Spleen (tissue), 7 donors: ENCODE data around the gene KTI12.

Experiments used
- POLR2AphosphoS5 ChIP-seq, 3 donors: sonication (generic); formaldehyde crosslinking; IDR thresholded peaks; one replicate each; pipeline ENCODE4 v1.5.1; 2017; ENCODE audit warnings: antibody characterized with exemption in 3 of 3
- TF ChIP-seq, protein P1 (sequence below), 11 experiments: fragments of 200-600 bp in 7 of 11; fragments of 450-650 bp in 4 of 11; sonication (generic) in 4 of 11; IDR thresholded peaks in 8 of 11; conservative IDR thresholded peaks in 3 of 11; 1 replicate in 7 of 11; 2 replicates in 4 of 11; pipeline versions ENCODE4 v1.4.0 to v1.8.0; 2016 to 2021; ENCODE audit warnings: antibody characterized with exemption in 11 of 11, inconsistent platforms in 4 of 11, mild to moderate bottlenecking in 1 of 11
- donor health status: DM: no; HTN: no; CAD: no; lungs with moderate emphysema.
- donor health status: DM: no; HTN: no; CAD: no.
- donor health status: DM: no; HTN: no; CAD: no.

DNA sequence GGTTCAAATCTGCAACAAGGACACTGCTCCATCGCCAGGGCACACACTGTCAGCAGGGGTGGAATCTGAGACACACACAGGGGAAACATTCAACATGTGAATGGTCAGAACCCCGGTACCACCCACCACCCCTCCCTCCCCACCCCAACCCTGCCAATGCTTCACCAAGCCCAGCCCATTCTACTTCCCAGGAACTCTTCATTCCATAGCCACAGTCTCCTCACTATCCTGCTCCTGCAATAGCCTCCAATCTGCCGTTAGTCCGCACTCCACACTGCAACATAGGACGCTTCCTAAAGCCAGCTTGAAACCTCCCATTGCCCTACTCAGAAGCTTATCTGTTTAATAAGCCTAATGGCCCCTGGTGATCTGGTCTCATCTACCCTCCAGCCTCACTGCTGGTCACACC, 35.6 kb downstream of the KTI12 start:
- TF ChIP-seq, protein P1, sequence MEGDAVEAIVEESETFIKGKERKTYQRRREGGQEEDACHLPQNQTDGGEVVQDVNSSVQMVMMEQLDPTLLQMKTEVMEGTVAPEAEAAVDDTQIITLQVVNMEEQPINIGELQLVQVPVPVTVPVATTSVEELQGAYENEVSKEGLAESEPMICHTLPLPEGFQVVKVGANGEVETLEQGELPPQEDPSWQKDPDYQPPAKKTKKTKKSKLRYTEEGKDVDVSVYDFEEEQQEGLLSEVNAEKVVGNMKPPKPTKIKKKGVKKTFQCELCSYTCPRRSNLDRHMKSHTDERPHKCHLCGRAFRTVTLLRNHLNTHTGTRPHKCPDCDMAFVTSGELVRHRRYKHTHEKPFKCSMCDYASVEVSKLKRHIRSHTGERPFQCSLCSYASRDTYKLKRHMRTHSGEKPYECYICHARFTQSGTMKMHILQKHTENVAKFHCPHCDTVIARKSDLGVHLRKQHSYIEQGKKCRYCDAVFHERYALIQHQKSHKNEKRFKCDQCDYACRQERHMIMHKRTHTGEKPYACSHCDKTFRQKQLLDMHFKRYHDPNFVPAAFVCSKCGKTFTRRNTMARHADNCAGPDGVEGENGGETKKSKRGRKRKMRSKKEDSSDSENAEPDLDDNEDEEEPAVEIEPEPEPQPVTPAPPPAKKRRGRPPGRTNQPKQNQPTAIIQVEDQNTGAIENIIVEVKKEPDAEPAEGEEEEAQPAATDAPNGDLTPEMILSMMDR (IDR thresholded peaks at IDR 0.05 in 8 of 11, conservative IDR thresholded peaks at IDR 0.05 in 3 of 11), result no peak
- no peak for TF ChIP-seq POLR2AphosphoS5 (IDR thresholded peaks at IDR 0.05)
